ENCODE measurements around the gene AIRE. TPM values are rescaled to one million over a fixed set of nuclear protein-coding genes. Genes with fewer than 3 reads are reported as not detected.

The AIRE gene
- total RNA-seq, 1 experiment from 2014 or later, result 0.09 TPM

GRCh38 chr21:44328242-44328895, 42.7 kb downstream of the AIRE start:
- Mint-ChIP-seq H3K9me3 (no peaks in the 10 kb centered on the region), H3K4me3 (no peak overlapping the region), H3K27ac (no peak overlapping the region), H3K4me1 (no peaks in the 10 kb centered on the region), H3K36me3 (no peaks in the 10 kb centered on the region), H3K27me3 (ENCODE audit: low read depth) (no peaks in the 10 kb centered on the region)
- ChIA-PET CTCF (interaction anchor here (0.5 kb wide), 1 partner anchor 102 kb away, joined by 4 read pairs; no protein-coding TSS in a partner anchor), POLR2A (no interaction called here)
- ATAC-seq, result no peak
- DNase-seq (ENCODE audit: low spot score), result no peak
- TF ChIP-seq ATF6 (CRISPR knock-in tag; IDR thresholded peaks at IDR 0.05) (no peak), SP1 (CRISPR knock-in tag; conservative IDR thresholded peaks at IDR 0.05) (no peak), CBFB (CRISPR knock-in tag; IDR thresholded peaks at IDR 0.05; ENCODE audit: low read depth) (no peak), SMAD4 (CRISPR knock-in tag; IDR thresholded peaks at IDR 0.05) (no peak), SOX15 (CRISPR knock-in tag; IDR thresholded peaks at IDR 0.05) (no peak), GTF2I (CRISPR knock-in tag; conservative IDR thresholded peaks at IDR 0.05) (no peak), PRDM15 (CRISPR knock-in tag; IDR thresholded peaks at IDR 0.05) (no peak), STAT6 (CRISPR knock-in tag; conservative IDR thresholded peaks at IDR 0.05; ENCODE audit: low read depth) (no peak), MLX (CRISPR knock-in tag; IDR thresholded peaks at IDR 0.05) (no peak), TEAD4 (CRISPR knock-in tag; IDR thresholded peaks at IDR 0.05) (no peak), AR (CRISPR knock-in tag; IDR thresholded peaks at IDR 0.05) (no peak), CREM (CRISPR knock-in tag; IDR thresholded peaks at IDR 0.05) (no peak), JUN (CRISPR knock-in tag; IDR thresholded peaks at IDR 0.05) (no peak), ZNF532 (CRISPR knock-in tag; IDR thresholded peaks at IDR 0.05; ENCODE audit: borderline replicate concordance) (no peak), GABPB1 (CRISPR knock-in tag; IDR thresholded peaks at IDR 0.05) (no peak), ARID4B (CRISPR knock-in tag; IDR thresholded peaks at IDR 0.05; ENCODE audit: borderline replicate concordance) (no peak)
